Measurements from ENCODE around the gene MGAT1. TPM values are rescaled to one million over a fixed set of nuclear protein-coding genes. Genes with fewer than 3 reads are reported as not detected.
A peak's percentile ranks its signal among the peaks of the same experiment; 100 is the strongest.

MGAT1 gene
- total RNA-seq, 1 donor from 2014 or later: 152 TPM

- Histone ChIP-seq H3K27ac (peak overlapping the region; percentile 99), H3K36me3 (no peaks in the 10 kb centered on the region), H3K4me3 (peak overlapping the region; percentile 2 to 73), H3K27me3 (no peaks in the 10 kb centered on the region), H3K4me1 (peaks cover 77% of the 10 kb centered on the region), H3K9me3 (no peaks in the 10 kb centered on the region)
- intact Hi-C loops (cut with DNase I): loop anchor here (10.0 kb wide), 1 partner anchor 388 kb away; no protein-coding TSS in a partner anchor
- TF ChIP-seq POLR2A (IDR thresholded peaks at IDR 0.05) (no peak), POLR2AphosphoS5 (IDR thresholded peaks at IDR 0.05; ENCODE audit: insufficient read depth in 1 of 2, low read depth in 1 of 2) (no peak), CTCF (IDR thresholded peaks at IDR 0.05) (no peak)
- no peak for DNase-seq (ENCODE audit: extremely low spot score in 2 of 2)
Observed at GRCh38 chr5:180806351-180807011, 3.9 kb upstream of the MGAT1 start.

- no peaks in the 10 kb centered on the region for H3K9me3 ChIP-seq
- H3K27ac ChIP-seq: peak overlapping the region; percentile 99
- intact Hi-C loops (cut with DNase I): loop anchor here (10.0 kb wide), 1 partner anchor 391 kb away; no protein-coding TSS in a partner anchor
- peaks cover 91% of the 10 kb centered on the region for H3K4me1 ChIP-seq
- DNase-seq (ENCODE audit: extremely low spot score in 2 of 2): no peak
- TF ChIP-seq POLR2A (IDR thresholded peaks at IDR 0.05) (no peak), POLR2AphosphoS5 (IDR thresholded peaks at IDR 0.05; ENCODE audit: insufficient read depth in 1 of 2, low read depth in 1 of 2) (no peak), CTCF (IDR thresholded peaks at IDR 0.05) (no peak)
- no peaks in the 10 kb centered on the region for H3K27me3 ChIP-seq
- peak overlapping the region; percentile 96 to 97 for H3K4me3 ChIP-seq
- H3K36me3 ChIP-seq: no peaks in the 10 kb centered on the region
Observed at GRCh38 chr5:180804129-180804618, 1.6 kb upstream of the MGAT1 start.

GRCh38 chr5:180803181-180804128, 849 bp upstream of the MGAT1 start:
- Histone ChIP-seq H3K36me3 (no peaks in the 10 kb centered on the region), H3K4me1 (peaks cover 91% of the 10 kb centered on the region), H3K27me3 (no peaks in the 10 kb centered on the region), H3K9me3 (no peaks in the 10 kb centered on the region), H3K27ac (peak overlapping the region; percentile 99), H3K4me3 (peak overlapping the region; percentile 96 to 97)
- TF ChIP-seq POLR2AphosphoS5 (IDR thresholded peaks at IDR 0.05; ENCODE audit: insufficient read depth in 1 of 2, low read depth in 1 of 2) (peak in 1 of 2 donors; percentile 39), CTCF (IDR thresholded peaks at IDR 0.05) (no peak), POLR2A (IDR thresholded peaks at IDR 0.05) (peak in 1 of 2 donors; percentile 44)
- no peak for DNase-seq (ENCODE audit: extremely low spot score in 2 of 2)
- intact Hi-C loops (cut with DNase I): loop anchor here (10.0 kb wide), 1 partner anchor 391 kb away; no protein-coding TSS in a partner anchor

GRCh38 chr5:180801596-180802324, 846 bp downstream of the MGAT1 start:
- intact Hi-C loops (cut with DNase I): loop anchor here (10.0 kb wide), 1 partner anchor 393 kb away; no protein-coding TSS in a partner anchor
- Histone ChIP-seq H3K4me3 (peak overlapping the region; percentile 96 to 97), H3K36me3 (no peaks in the 10 kb centered on the region), H3K9me3 (no peaks in the 10 kb centered on the region), H3K27me3 (no peaks in the 10 kb centered on the region), H3K4me1 (peaks cover 91% of the 10 kb centered on the region), H3K27ac (peak overlapping the region; percentile 99)
- peak; percentile 64 to 88 for DNase-seq (ENCODE audit: extremely low spot score in 2 of 2)
- TF ChIP-seq POLR2A (IDR thresholded peaks at IDR 0.05) (no peak), CTCF (IDR thresholded peaks at IDR 0.05) (no peak), POLR2AphosphoS5 (IDR thresholded peaks at IDR 0.05; ENCODE audit: insufficient read depth in 1 of 2, low read depth in 1 of 2) (no peak)
